ENCODE results near the gene UNC79.

DNA sequence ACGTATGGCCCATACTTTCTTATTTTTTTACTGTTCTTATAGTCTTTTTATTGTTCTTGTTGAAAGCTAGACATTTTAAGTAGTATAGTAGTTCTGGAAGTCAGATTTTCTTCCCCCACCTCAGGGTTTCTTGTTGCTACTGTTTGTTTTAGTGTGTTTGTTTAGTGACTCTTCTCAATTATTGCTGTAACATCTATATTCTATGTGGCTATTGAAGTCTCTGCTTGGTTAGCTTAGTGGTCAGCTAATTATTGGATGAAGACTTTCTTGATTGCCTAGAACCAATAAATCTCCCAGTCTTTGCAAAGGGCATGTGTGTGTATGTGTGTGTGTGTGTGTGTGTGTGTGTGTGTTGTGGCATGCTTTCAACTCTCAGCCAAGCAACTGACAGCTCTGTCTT, 34.3 kb upstream of the UNC79 start:
- TF ChIP-seq EP300 (IDR thresholded peaks at IDR 0.05), result no peak
- TF ChIP-seq, protein P1, sequence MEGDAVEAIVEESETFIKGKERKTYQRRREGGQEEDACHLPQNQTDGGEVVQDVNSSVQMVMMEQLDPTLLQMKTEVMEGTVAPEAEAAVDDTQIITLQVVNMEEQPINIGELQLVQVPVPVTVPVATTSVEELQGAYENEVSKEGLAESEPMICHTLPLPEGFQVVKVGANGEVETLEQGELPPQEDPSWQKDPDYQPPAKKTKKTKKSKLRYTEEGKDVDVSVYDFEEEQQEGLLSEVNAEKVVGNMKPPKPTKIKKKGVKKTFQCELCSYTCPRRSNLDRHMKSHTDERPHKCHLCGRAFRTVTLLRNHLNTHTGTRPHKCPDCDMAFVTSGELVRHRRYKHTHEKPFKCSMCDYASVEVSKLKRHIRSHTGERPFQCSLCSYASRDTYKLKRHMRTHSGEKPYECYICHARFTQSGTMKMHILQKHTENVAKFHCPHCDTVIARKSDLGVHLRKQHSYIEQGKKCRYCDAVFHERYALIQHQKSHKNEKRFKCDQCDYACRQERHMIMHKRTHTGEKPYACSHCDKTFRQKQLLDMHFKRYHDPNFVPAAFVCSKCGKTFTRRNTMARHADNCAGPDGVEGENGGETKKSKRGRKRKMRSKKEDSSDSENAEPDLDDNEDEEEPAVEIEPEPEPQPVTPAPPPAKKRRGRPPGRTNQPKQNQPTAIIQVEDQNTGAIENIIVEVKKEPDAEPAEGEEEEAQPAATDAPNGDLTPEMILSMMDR (IDR thresholded peaks at IDR 0.05), result no peak
